ENCODE measurements around the gene TBATA.

DNA sequence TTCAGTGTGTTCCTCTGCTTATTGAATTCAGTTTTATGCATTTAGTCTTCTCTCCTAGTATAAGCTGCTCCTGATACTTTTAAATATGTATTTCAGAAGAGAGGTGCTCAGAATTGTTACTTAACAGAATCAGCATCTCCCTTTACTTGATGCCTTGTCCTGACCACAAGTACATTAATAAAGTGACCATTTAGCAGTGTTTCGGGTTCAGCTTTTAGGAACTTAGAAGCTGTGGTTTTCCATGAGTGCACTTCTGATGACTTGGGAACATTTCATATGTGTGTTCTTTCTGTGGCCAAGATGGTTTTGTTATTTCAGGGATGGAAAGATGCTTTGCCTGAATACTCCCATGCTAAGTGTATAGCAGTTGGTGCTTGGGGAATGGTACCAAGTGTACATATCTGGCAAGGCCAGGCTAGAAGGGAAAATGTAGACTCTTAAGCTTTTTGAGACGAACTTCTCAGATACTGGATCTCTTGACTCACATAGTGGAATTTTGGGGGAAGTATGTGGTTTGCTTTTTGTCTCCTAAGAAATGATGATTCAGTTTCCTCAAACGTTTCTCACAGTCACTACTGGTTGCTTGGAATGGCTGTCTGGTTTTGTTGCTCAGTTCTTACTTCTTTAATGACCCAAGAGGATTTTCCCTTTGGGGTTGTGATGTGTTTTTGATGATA, 47.8 kb upstream of the TBATA start:
- no peak for TF ChIP-seq EP300 (IDR thresholded peaks at IDR 0.05; ENCODE audit: borderline replicate concordance in 1 of 2, low read depth in 2 of 2, low read length in 2 of 2)
- TF ChIP-seq POLR2A (IDR thresholded peaks at IDR 0.05; ENCODE audit: control extremely low read depth in 1 of 2, low read depth in 2 of 2, low read length in 2 of 2), result no peak

All from H1 (cell line).